ENCODE results near the gene RPL32. TPM values are rescaled to one million over a fixed set of nuclear protein-coding genes. Genes with fewer than 3 reads are reported as not detected.

RPL32 gene
- total and polyA plus RNA-seq, 12 donors, result 695 to 2,745 (median 1,305) TPM

DNA sequence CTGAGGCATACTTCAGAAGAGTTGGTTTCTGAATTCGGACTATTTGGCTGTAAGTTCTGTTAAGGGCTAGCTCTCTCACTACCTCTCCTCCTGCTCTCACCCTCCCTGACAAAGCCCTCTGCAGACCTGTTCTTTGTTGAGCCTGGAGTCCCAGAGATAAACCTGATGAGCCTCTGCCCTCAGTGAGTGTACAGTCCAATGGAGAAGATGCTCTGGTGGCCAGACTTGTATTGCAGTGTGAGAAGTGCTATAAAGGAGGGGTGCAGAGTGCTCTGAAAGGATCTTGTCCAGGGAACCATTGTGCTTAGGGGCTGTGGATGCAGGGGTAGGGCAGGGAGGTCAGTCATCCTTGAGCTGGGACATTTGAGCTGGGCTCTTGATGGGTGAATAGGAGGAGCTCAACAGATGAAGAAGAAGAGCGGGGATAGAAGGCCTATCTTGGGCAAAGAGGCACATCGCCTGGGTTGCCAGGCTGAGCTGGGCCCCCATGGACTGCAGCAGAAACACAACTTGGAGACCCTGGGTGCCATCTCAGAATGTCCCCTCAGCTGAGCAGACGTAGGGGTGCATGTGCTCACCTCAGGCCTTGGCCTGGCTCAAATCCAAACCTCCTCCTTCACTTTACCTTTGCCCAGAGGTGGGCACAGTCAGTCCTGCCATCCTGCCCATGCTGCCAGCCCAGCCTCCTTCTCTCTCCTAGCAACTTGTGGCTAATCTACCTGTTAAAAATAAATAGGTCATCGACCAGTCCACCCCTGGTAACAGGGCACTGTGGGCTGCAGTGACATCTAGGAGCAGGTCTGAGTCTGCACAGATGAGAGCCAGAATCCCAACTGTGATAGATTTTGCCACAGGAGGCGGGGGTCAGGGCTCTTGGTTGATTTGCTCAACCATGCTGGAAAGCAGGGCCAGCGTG is 41.6 kb downstream of the RPL32 start:
- WGBS, 4 donors, result 88 to 95% (median 94%) methylated on average over 5 to 7 of the region's 7 CpGs
- no peak overlapping the region for H3K4me3 ChIP-seq
- TF ChIP-seq, protein P1, sequence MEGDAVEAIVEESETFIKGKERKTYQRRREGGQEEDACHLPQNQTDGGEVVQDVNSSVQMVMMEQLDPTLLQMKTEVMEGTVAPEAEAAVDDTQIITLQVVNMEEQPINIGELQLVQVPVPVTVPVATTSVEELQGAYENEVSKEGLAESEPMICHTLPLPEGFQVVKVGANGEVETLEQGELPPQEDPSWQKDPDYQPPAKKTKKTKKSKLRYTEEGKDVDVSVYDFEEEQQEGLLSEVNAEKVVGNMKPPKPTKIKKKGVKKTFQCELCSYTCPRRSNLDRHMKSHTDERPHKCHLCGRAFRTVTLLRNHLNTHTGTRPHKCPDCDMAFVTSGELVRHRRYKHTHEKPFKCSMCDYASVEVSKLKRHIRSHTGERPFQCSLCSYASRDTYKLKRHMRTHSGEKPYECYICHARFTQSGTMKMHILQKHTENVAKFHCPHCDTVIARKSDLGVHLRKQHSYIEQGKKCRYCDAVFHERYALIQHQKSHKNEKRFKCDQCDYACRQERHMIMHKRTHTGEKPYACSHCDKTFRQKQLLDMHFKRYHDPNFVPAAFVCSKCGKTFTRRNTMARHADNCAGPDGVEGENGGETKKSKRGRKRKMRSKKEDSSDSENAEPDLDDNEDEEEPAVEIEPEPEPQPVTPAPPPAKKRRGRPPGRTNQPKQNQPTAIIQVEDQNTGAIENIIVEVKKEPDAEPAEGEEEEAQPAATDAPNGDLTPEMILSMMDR (IDR thresholded peaks at IDR 0.05), result no peak
- no peak for TF ChIP-seq POLR2A (IDR thresholded peaks at IDR 0.05)
- intact Hi-C loops (cut with DNase I), result no loop called here
- no peak overlapping the region for H3K27ac ChIP-seq
- peaks cover 0 to 4% of the 10 kb centered on the region in 2 donors for H3K36me3 ChIP-seq (replicated peaks in 1 of 2)
- H3K4me1 ChIP-seq (replicated peaks in 1 of 2), result peaks cover 0 to 7% of the 10 kb centered on the region in 2 donors
- no peaks in the 10 kb centered on the region for H3K27me3 ChIP-seq
- H3K9me3 ChIP-seq (replicated peaks in 1 of 3), result no peaks in the 10 kb centered on the region
- no peak for DNase-seq

DNA sequence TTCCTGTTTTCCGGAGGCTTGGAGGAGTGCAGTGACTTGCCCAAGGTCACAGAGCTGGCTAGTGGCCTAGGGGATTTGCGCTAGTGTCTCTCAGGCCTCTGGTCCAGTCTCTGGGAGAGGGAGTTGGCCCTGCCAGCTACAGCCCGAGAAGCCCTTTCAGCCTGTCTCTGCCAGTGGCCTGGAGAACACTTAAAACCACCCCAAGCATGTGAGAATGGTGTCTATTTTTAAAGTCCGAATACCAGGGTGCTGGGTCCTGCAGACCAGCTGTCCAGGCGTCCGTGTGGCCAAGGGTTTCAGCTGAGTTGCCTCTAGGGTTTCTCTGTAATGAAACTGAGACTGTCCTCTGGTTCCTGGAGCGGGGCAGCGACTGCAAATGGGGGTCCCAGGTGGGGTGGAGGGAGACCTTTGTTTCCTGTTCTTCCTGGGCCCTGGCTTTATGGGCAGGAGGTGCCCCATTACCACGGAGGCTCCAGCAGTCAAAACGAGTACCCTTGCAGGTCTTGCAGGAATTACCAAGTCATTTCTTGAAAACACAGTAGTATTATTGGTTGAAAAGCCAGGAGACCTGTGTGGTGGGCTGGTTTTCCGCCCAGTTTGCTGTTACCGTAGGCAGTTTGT is 42.7 kb downstream of the RPL32 start:
- Histone ChIP-seq H3K4me3 (no peak overlapping the region), H3K27ac (peak overlapping the region in 2 of 5 donors; percentile 41 to 84), H3K36me3 (replicated peaks in 1 of 2) (no peaks in the 10 kb centered on the region), H3K9me3 (replicated peaks in 1 of 3) (no peaks in the 10 kb centered on the region), H3K4me1 (replicated peaks in 1 of 2) (peaks cover 0 to 7% of the 10 kb centered on the region in 2 donors), H3K27me3 (no peaks in the 10 kb centered on the region)
- 69 to 72% (median 70%) methylated on average over 11 to 12 of the region's 12 CpGs for WGBS, 4 donors
- peak; percentile 48 to 79 (median 73) for DNase-seq
- TF ChIP-seq, protein P1 (IDR thresholded peaks at IDR 0.05), result no peak
- TF ChIP-seq POLR2A (IDR thresholded peaks at IDR 0.05), result no peak
- intact Hi-C loops (cut with DNase I), result no loop called here

DNA sequence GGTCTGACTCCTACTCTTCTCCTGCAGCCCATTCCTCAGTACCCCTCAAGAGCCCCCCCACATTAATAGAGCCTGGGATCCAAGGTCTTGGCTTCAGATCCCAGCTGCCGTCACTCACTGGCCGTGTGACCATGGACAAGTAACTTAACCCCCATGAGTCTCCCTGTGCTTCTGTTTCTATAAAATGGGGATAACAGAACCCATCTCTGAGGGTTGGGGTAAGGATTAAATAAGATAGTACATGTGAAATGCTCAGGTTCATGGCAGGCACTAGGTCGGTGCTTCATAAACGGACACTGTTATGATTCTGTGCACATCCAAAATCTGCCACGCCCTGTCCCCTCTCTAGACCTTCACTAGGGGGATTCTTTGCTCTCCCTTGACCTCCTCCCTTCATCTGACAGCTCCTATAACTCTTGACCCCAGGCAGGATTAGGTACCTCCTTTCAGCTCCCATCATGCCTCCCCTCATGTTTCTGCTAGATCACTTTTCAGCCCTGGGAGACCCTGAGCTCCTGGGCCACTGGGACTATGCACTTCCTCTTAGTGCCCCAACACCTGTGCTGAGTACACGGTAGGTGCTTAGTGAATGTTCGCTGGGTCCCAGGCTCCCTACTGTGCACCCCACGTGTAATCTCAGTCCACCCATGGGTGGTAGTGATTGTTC is 43.3 kb downstream of the RPL32 start:
- TF ChIP-seq, protein P1 (IDR thresholded peaks at IDR 0.05), result no peak
- TF ChIP-seq POLR2A (IDR thresholded peaks at IDR 0.05), result no peak
- intact Hi-C loops (cut with DNase I), result no loop called here
- H3K27me3 ChIP-seq, result no peaks in the 10 kb centered on the region
- H3K36me3 ChIP-seq (replicated peaks in 1 of 2), result no peaks in the 10 kb centered on the region
- no peaks in the 10 kb centered on the region for H3K9me3 ChIP-seq (replicated peaks in 1 of 3)
- WGBS, 4 donors, result 46 to 61% (median 54%) methylated on average over 8 of the region's 8 CpGs
- DNase-seq, result no peak
- H3K4me3 ChIP-seq, result no peak overlapping the region
- peak overlapping the region in 2 of 5 donors; percentile 41 to 84 for H3K27ac ChIP-seq
- H3K4me1 ChIP-seq (replicated peaks in 1 of 2), result peaks cover 0 to 7% of the 10 kb centered on the region in 2 donors

Data from adrenal gland (tissue), 12 donors.